ENCODE measurements around the gene MED31. TPM values are rescaled to one million over a fixed set of nuclear protein-coding genes. Genes with fewer than 3 reads are reported as not detected.

Gene MED31
- 10.1 and 11.7 TPM in 2 replicates for total RNA-seq

GRCh38 chr17:6651354-6651918 is at the start of gene MED31, which contains the start of gene C17orf100:
MED31 (minus strand) TSS chr17:6651605; CDS start chr17:6651528, 77 bp downstream.
C17orf100 (plus strand) TSS chr17:6651762; CDS start chr17:6651914, 152 bp downstream.

GRCh38 chr17:6640536-6641246 is 10.7 kb downstream of the MED31 start, which contains the start of the genes KIAA0753 and TXNDC17:
KIAA0753 (minus strand) TSS chr17:6640711; CDS start chr17:6635103, 5,608 bp downstream.
TXNDC17 (plus strand) TSS chr17:6641060; CDS start chr17:6641083, 23 bp downstream.

Other genes with a start within 250 kb of the MED31 start
- gene AIPL1, start 216.5 kb downstream of the MED31 start, total RNA-seq: not detected in 2 replicates
- 20.7 and 52.6 TPM in 2 replicates for gene PIMREG, start 207.2 kb downstream of the MED31 start, total RNA-seq
- 0.37 and 0.55 TPM in 2 replicates for gene PITPNM3, start 95.0 kb downstream of the MED31 start, total RNA-seq
- gene KIAA0753, start 10.9 kb downstream of the MED31 start, total RNA-seq: 12.1 and 13.6 TPM in 2 replicates
- gene TXNDC17, start 10.5 kb downstream of the MED31 start, total RNA-seq: 114 and 152 TPM in 2 replicates
- 0.44 and 0.75 TPM in 2 replicates for gene C17orf100, start 157 bp upstream of the MED31 start, total RNA-seq
- gene SLC13A5, start 61.8 kb upstream of the MED31 start, total RNA-seq: not detected in 2 replicates
- gene XAF1, start 104.4 kb upstream of the MED31 start, total RNA-seq: 20.5 and 60.1 TPM in 2 replicates
- 0.25 and 0.33 TPM in 2 replicates for gene FBXO39, start 124.6 kb upstream of the MED31 start, total RNA-seq
- not detected in 2 replicates for gene TEKT1, start 180.1 kb upstream of the MED31 start, total RNA-seq